GM19238 (cell line): ENCODE results near the gene ADARB2.
"Not testable (repeated sequence)": the region's sequence is repeated elsewhere in the genome, so short reads cannot be mapped to it uniquely, and the experiment has no call there.

ENCODE experiments used
- DNase-seq: peaks from one replicate; pipeline ENCODE4 v3.0.0; 2011; ENCODE audit warnings: low spot score; ENCODE audit not compliant: insufficient read length

ADARB2 gene

GRCh38 chr10:1242975-1243374 lies 494.4 kb downstream of the ADARB2 start:
- DNase-seq, result no peak

GRCh38 chr10:1241973-1242935 lies 495.1 kb downstream of the ADARB2 start:
- no peak for DNase-seq

GRCh38 chr10:1241322-1241890 lies 495.9 kb downstream of the ADARB2 start:
- no peak for DNase-seq

GRCh38 chr10:1240341-1240775 lies 497.0 kb downstream of the ADARB2 start:
- DNase-seq, result no peak

GRCh38 chr10:1233031-1233430 lies 504.3 kb downstream of the ADARB2 start:
- DNase-seq, result no peak

GRCh38 chr10:1232164-1232911 lies 505.0 kb downstream of the ADARB2 start:
- DNase-seq, result no peak

GRCh38 chr10:1230592-1231275 lies 506.6 kb downstream of the ADARB2 start:
- DNase-seq, result no peak

- DNase-seq, result no peak
Observed at GRCh38 chr10:1230138-1230537, 507.2 kb downstream of the ADARB2 start.

GRCh38 chr10:1229574-1229973 lies 507.8 kb downstream of the ADARB2 start:
- DNase-seq, result no peak

- no peak for DNase-seq
Observed at GRCh38 chr10:1229116-1229515, 508.2 kb downstream of the ADARB2 start.

- DNase-seq, result no peak
Observed at GRCh38 chr10:1228467-1228975, 508.8 kb downstream of the ADARB2 start.

GRCh38 chr10:1227510-1228402 lies 509.6 kb downstream of the ADARB2 start:
- no peak for DNase-seq

- DNase-seq, result not testable (repeated sequence)
Observed at GRCh38 chr10:1226907-1227306, 510.4 kb downstream of the ADARB2 start.

GRCh38 chr10:1219874-1220273 lies 517.5 kb downstream of the ADARB2 start:
- DNase-seq, result not testable (repeated sequence)

- no peak for DNase-seq
Observed at GRCh38 chr10:1217661-1218060, 519.7 kb downstream of the ADARB2 start.

GRCh38 chr10:1217237-1217587 lies 520.1 kb downstream of the ADARB2 start:
- no peak for DNase-seq

GRCh38 chr10:1216574-1217236 lies 520.6 kb downstream of the ADARB2 start:
- no peak for DNase-seq

GRCh38 chr10:1215862-1216573 lies 521.3 kb downstream of the ADARB2 start:
- DNase-seq, result no peak
